Lung microvascular endothelial cell (primary cell): Measurements from ENCODE around the gene TOE1. TPM values are rescaled to one million over a fixed set of nuclear protein-coding genes. Genes with fewer than 3 reads are reported as not detected.
"Not testable (repeated sequence)": the region's sequence is repeated elsewhere in the genome, so short reads cannot be mapped to it uniquely, and the experiment has no call there.

Source experiments
- DNase-seq, 2 donors: peaks; one replicate each; pipeline versions ENCODE4 v3.0.0 to v3.0.0-alpha.2; 2010; ENCODE audit warnings: low read depth in 2 of 2
- total RNA-seq: library from RNA; depleted of rRNA; stranded (reverse); fragments of >200 nt; gene quantifications from 2 replicates; pipeline ENCODE4 v1.2.1, GENCODE V29; 2014

TOE1 gene
- total RNA-seq, 1 donor from 2014 or later = 12.9 TPM

GRCh38 chr1:45354838-45355237 is 14.9 kb downstream of the TOE1 start:
- DNase-seq = no peak

- peak; percentile 24 to 38 for DNase-seq
Measured at GRCh38 chr1:45355683-45356082, 15.7 kb downstream of the TOE1 start.

GRCh38 chr1:45356186-45356585 is 16.2 kb downstream of the TOE1 start:
- DNase-seq = no peak

GRCh38 chr1:45359882-45360513 is 20.0 kb downstream of the TOE1 start:
- peak; percentile 80 to 85 for DNase-seq

- peak; percentile 76 to 81 for DNase-seq
Measured at GRCh38 chr1:45360981-45361380, 21.0 kb downstream of the TOE1 start.

GRCh38 chr1:45364294-45364693 is 24.3 kb downstream of the TOE1 start:
- DNase-seq = no peak

- no peak for DNase-seq
Measured at GRCh38 chr1:45365051-45365450, 25.1 kb downstream of the TOE1 start.

GRCh38 chr1:45370575-45370974 is 30.6 kb downstream of the TOE1 start:
- no peak for DNase-seq

- no peak for DNase-seq
Measured at GRCh38 chr1:45373573-45373972, 33.6 kb downstream of the TOE1 start.

GRCh38 chr1:45375104-45376090 is 35.4 kb downstream of the TOE1 start:
- DNase-seq = peak in 1 of 2 donors; percentile 27

- DNase-seq = no peak
Measured at GRCh38 chr1:45378184-45378583, 38.2 kb downstream of the TOE1 start.

GRCh38 chr1:45379524-45379923 is 39.6 kb downstream of the TOE1 start:
- DNase-seq = no peak

GRCh38 chr1:45380125-45380524 is 40.2 kb downstream of the TOE1 start:
- DNase-seq = no peak

- DNase-seq = no peak
Measured at GRCh38 chr1:45380730-45381129, 40.8 kb downstream of the TOE1 start.

GRCh38 chr1:45381243-45381642 is 41.3 kb downstream of the TOE1 start:
- DNase-seq = no peak

GRCh38 chr1:45383191-45383590 is 43.2 kb downstream of the TOE1 start:
- DNase-seq = no peak

GRCh38 chr1:45384213-45384612 is 44.2 kb downstream of the TOE1 start:
- not testable (repeated sequence) for DNase-seq

- no peak for DNase-seq
Measured at GRCh38 chr1:45385302-45385701, 45.3 kb downstream of the TOE1 start.

- no peak for DNase-seq
Measured at GRCh38 chr1:45386219-45386618, 46.2 kb downstream of the TOE1 start.
